T-cell (primary cell): ENCODE results near the gene DOCK8. TPM values are rescaled to one million over a fixed set of nuclear protein-coding genes. Genes with fewer than 3 reads are reported as not detected.

Experiments used
- ATAC-seq, 4 experiments: fragments of 200-7000 bp in 3 of 4; fragments of 150-1000 bp in 1 of 4; cut with Tn5 transposase; replicated peaks in 1 of 4; 1 replicate in 3 of 4; 2 replicates in 1 of 4; pipeline ENCODE4 v1.10.0; 2021; ENCODE audit warnings: moderate library complexity in 3 of 4, mild to moderate bottlenecking in 2 of 4, moderate number of reproducible peaks in 1 of 4
- CTCF ChIA-PET, 2 donors: fragments of 300-600 bp; sonication (Branson Sonifier 250); formaldehyde crosslinking; loops; one replicate each; lab custom pipeline; 2022; ENCODE audit warnings: antibody characterized with exemption in 2 of 2; lab: Charles Lee
- POLR2A ChIA-PET, 2 donors: fragments of 300-600 bp; sonication (Branson Sonifier 250); formaldehyde crosslinking; loops; one replicate each; lab custom pipeline; 2022; ENCODE audit warnings: antibody characterized with exemption in 2 of 2; lab: Charles Lee
- DNase-seq, 35 experiments: peaks; one replicate each; pipeline versions ENCODE4 v3.0.0 to v3.0.0-alpha.2; 2013 to 2023
- H3K27ac ChIP-seq: one replicate; pipeline ENCODE4 v1.5.1; 2013; ENCODE audit warnings: low read length
- H3K27me3 ChIP-seq, 2 experiments: replicated peaks in 1 of 2; 1 replicate in 1 of 2; 2 replicates in 1 of 2; pipeline versions ENCODE4 v1.6.1 to v1.7.0; 2013; ENCODE audit warnings: low read length in 1 of 2, mixed read lengths in 1 of 2; ENCODE audit not compliant: control insufficient read depth in 2 of 2, insufficient read depth in 2 of 2; ENCODE audit errors: extremely low read depth in 1 of 2
- H3K36me3 ChIP-seq, 2 donors: 1 replicate in 1 of 2; 2 replicates in 1 of 2; pipeline versions ENCODE4 v1.6.1 to v1.7.0; 2013; ENCODE audit warnings: low read length in 1 of 2; ENCODE audit not compliant: control insufficient read depth in 2 of 2, insufficient read depth in 1 of 2; ENCODE audit errors: extremely low read depth in 1 of 2
- H3K4me1 ChIP-seq, 2 experiments: 1 replicate in 1 of 2; 2 replicates in 1 of 2; pipeline versions ENCODE4 v1.6.1 to v1.7.0; 2013; ENCODE audit warnings: low read length in 2 of 2, mixed read lengths in 1 of 2; ENCODE audit not compliant: insufficient read depth in 2 of 2, control insufficient read depth in 1 of 2; ENCODE audit errors: extremely low read depth in 1 of 2
- H3K4me3 ChIP-seq, 2 donors: 1 replicate in 1 of 2; 2 replicates in 1 of 2; pipeline versions ENCODE4 v1.5.1 to v1.7.0; 2013; ENCODE audit warnings: mild to moderate bottlenecking in 2 of 2, low read length in 1 of 2, moderate library complexity in 1 of 2; ENCODE audit not compliant: control insufficient read depth in 1 of 2; ENCODE audit errors: extremely low read depth in 1 of 2
- H3K9me3 ChIP-seq: 2 replicates; pipeline ENCODE4 v1.7.0; 2013
- H3K27ac Mint-ChIP-seq, 2 donors: one replicate each; pipeline ENCODE4 v1.8.0; 2020 to 2021; ENCODE audit warnings: mild to moderate bottlenecking in 2 of 2, mixed read lengths in 2 of 2
- H3K27me3 Mint-ChIP-seq, 2 donors: one replicate each; pipeline ENCODE4 v1.8.0; 2021 to 2022; ENCODE audit warnings: mixed read lengths in 2 of 2
- H3K36me3 Mint-ChIP-seq: one replicate; pipeline ENCODE4 v1.8.0; 2021; ENCODE audit warnings: mixed read lengths
- H3K4me1 Mint-ChIP-seq, 3 donors: one replicate each; pipeline ENCODE4 v1.8.0; 2020 to 2022; ENCODE audit warnings: mixed read lengths in 3 of 3, mild to moderate bottlenecking in 1 of 3
- H3K4me3 Mint-ChIP-seq, 3 donors: one replicate each; pipeline ENCODE4 v1.8.0; 2020 to 2022; ENCODE audit warnings: mild to moderate bottlenecking in 3 of 3, mixed read lengths in 3 of 3, moderate library complexity in 3 of 3
- H3K9me3 Mint-ChIP-seq, 3 donors: one replicate each; pipeline ENCODE4 v1.8.0; 2020 to 2022; ENCODE audit warnings: mixed read lengths in 3 of 3
- WGBS: methylation state at CpG from one replicate; pipeline ENCODE4 v1.1.5; 2013; ENCODE audit warnings: missing lambda C conversion rate; ENCODE audit not compliant: insufficient coverage; 5-methylcytosine and 5-hydroxymethylcytosine counted together
- total RNA-seq, 35 experiments: library from RNA in 6 of 35; stranded (reverse) in 6 of 35; fragments of 120-200 nt in 1 of 35; gene quantifications; one replicate each; pipeline versions ENCODE4 v1.2.1 to v1.2.4 and lab custom pipeline; 2013 to 2026

The DOCK8 gene
- total RNA-seq, 5 donors from 2014 or later (not counting 1 experiment from before 2014, with no cell fraction given), result 173 to 231 (median 208) TPM

- DNase-seq (no peak), ATAC-seq (no peak)
- no peaks in the 10 kb centered on the region for H3K27me3 Mint-ChIP-seq
- no peak overlapping the region for H3K27ac Mint-ChIP-seq
- POLR2A ChIA-PET, result interaction anchor here (0.6 to 0.7 kb wide), 2 partner anchors 27 to 146 kb away, joined by 4 to 5 read pairs; no protein-coding TSS in a partner anchor
- peaks cover 3% of the 10 kb centered on the region for H3K36me3 Mint-ChIP-seq
- no peak overlapping the region for H3K4me3 Mint-ChIP-seq
- H3K27ac ChIP-seq, result no peak overlapping the region
- H3K27me3 ChIP-seq, result no peaks in the 10 kb centered on the region
- no peak overlapping the region for H3K4me3 ChIP-seq
- H3K4me1 Mint-ChIP-seq, result no peaks in the 10 kb centered on the region
- H3K36me3 ChIP-seq, result no peaks in the 10 kb centered on the region
- no peaks in the 10 kb centered on the region for H3K9me3 Mint-ChIP-seq
- WGBS, result no CpG with 5 or more reads among the region's 7 CpGs
- CTCF ChIA-PET, result no interaction called here
- no peaks in the 10 kb centered on the region for H3K4me1 ChIP-seq
- H3K9me3 ChIP-seq, result no peaks in the 10 kb centered on the region
These were observed 274.8 kb downstream of the DOCK8 start for GRCh38 chr9:489198-490197.

GRCh38 chr9:494764-495163 is 280.1 kb downstream of the DOCK8 start:
- DNase-seq (no peak), ATAC-seq (no peak)
- Histone ChIP-seq H3K9me3 (no peaks in the 10 kb centered on the region), H3K36me3 (no peaks in the 10 kb centered on the region), H3K27ac (no peak overlapping the region), H3K4me3 (no peak overlapping the region), H3K27me3 (peaks cover 2 to 13% of the 10 kb centered on the region in 2 experiments), H3K4me1 (no peaks in the 10 kb centered on the region)
- POLR2A ChIA-PET, result no interaction called here
- Mint-ChIP-seq H3K27me3 (peaks cover 0 to 4% of the 10 kb centered on the region in 2 donors), H3K36me3 (no peaks in the 10 kb centered on the region), H3K4me3 (no peak overlapping the region), H3K9me3 (no peaks in the 10 kb centered on the region), H3K4me1 (no peaks in the 10 kb centered on the region), H3K27ac (no peak overlapping the region)
- WGBS, result no CpG with 5 or more reads among the region's 1 CpG
- CTCF ChIA-PET, result no interaction called here

- Histone ChIP-seq H3K27ac (no peak overlapping the region), H3K4me1 (no peaks in the 10 kb centered on the region), H3K36me3 (no peaks in the 10 kb centered on the region), H3K9me3 (no peaks in the 10 kb centered on the region), H3K4me3 (no peak overlapping the region), H3K27me3 (peaks cover 2 to 13% of the 10 kb centered on the region in 2 experiments)
- peaks cover 0 to 6% of the 10 kb centered on the region in 2 donors for H3K27me3 Mint-ChIP-seq
- peaks cover 0 to 8% (median 0%) of the 10 kb centered on the region in 3 donors for H3K4me1 Mint-ChIP-seq
- ATAC-seq, result no peak
- no peak overlapping the region for H3K4me3 Mint-ChIP-seq
- CTCF ChIA-PET, result interaction anchor here in 1 of 2 donors (0.6 kb wide), 1 partner anchor 32 kb away, joined by 3 read pairs; no protein-coding TSS in a partner anchor
- DNase-seq, result no peak
- H3K36me3 Mint-ChIP-seq, result no peaks in the 10 kb centered on the region
- H3K27ac Mint-ChIP-seq, result no peak overlapping the region
- no peaks in the 10 kb centered on the region for H3K9me3 Mint-ChIP-seq
- POLR2A ChIA-PET, result interaction anchor here in 1 of 2 donors (0.7 kb wide), 1 partner anchor 101 kb away, joined by 4 read pairs; no protein-coding TSS in a partner anchor
- no CpG with 5 or more reads among the region's 1 CpG for WGBS
These were observed 281.1 kb downstream of the DOCK8 start for GRCh38 chr9:495739-496138.

GRCh38 chr9:503326-503725 is 288.7 kb downstream of the DOCK8 start:
- Mint-ChIP-seq H3K27me3 (peaks cover 0 to 9% of the 10 kb centered on the region in 2 donors), H3K27ac (peak overlapping the region in 1 of 2 donors; percentile 88)
- CTCF ChIA-PET, result interaction anchor here in 1 of 2 donors (1.5 to 1.6 kb wide), 2 partner anchors 33 to 56 kb away, joined by 3 to 4 read pairs; no protein-coding TSS in a partner anchor

DNA sequence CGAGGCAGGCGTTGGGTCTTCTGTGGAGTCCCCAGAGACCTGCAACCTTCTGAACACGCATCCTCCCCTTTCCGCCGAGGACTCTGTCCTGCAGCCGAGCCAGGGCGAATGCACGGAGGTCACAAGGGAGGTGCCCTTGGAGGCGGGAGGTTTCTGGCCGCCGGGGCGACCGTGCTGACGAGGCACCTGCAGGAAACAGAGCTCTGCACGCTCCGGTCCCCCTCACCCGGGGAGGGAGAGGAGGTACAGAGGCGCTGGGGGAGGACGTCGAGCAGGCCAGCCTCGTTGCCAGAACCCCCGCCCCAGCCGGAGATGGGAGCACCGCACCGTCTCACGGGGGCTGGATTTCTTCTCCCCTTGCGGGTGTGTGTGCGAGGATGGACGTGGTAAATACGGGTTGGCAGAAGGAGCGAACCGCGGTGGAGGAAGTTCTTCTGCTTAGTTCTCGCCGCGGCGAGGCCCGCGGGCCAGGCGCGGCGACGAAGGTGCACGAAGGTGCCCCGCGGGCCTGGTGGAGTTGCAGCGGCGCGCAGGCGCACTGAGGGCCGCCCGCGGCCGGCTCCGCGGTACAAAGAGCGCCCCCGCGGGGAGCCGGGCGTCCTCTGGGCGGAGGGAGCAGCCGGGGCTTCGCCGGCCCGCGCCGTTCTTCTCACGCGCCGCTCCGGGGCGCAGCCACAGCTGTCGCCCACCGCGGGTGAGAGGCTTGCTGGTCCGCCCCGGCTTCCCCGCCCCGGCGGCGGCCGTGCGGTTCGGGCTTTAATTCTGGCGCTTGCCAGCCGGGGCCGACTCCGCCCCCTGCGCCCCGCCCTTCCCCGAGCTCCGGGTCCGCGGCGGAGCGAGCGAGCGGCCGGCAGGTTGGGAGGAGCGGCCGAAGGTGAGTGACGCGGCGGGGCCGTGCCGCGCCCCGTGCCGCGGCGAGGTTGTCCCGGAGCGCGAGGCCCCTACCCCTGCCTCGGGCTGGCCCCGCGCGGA is 289.5 kb downstream of the DOCK8 start, which contains the start of gene KANK1:
Gene KANK1, plus strand, starts transcription at position 815 of the 972 bp plus-strand sequence.
- Mint-ChIP-seq H3K4me1 (peaks cover 12 to 47% (median 21%) of the 10 kb centered on the region in 3 donors), H3K27ac (peak within 1 kb of the TSS in 1 of 2 donors; percentile 88), H3K27me3 (peaks cover 0 to 9% of the 10 kb centered on the region in 2 donors), H3K4me3 (peak within 1 kb of the TSS; percentile 76 to 90 (median 86)), H3K36me3 (peaks cover 5% of the 10 kb centered on the region), H3K9me3 (no peaks in the 10 kb centered on the region)
- Histone ChIP-seq H3K27me3 (peaks cover 2 to 29% of the 10 kb centered on the region in 2 experiments), H3K9me3 (no peaks in the 10 kb centered on the region), H3K4me3 (peak within 1 kb of the TSS; percentile 72 to 73), H3K27ac (no peak within 1 kb of the TSS), H3K4me1 (peaks cover 2 to 19% of the 10 kb centered on the region in 2 experiments), H3K36me3 (no peaks in the 10 kb centered on the region)
- ChIA-PET POLR2A (no interaction called here), CTCF (interaction anchor here in 1 of 2 donors (1.5 to 1.6 kb wide), 2 partner anchors 34 to 57 kb away, joined by 3 to 4 read pairs; no protein-coding TSS in a partner anchor)
- DNase-seq (peak; percentile 40 to 86 (median 64)), ATAC-seq (peak; percentile 85 to 88 (median 86))
- WGBS, result under 1% methylated on average over 116 of the region's 119 CpGs

More at GRCh38 chr9:503326-503725, 288.7 kb downstream of the DOCK8 start:
- DNase-seq (peak in 2 of 35 experiments; percentile 6 to 8), ATAC-seq (no peak)
- Mint-ChIP-seq H3K9me3 (no peaks in the 10 kb centered on the region), H3K4me1 (peaks cover 12 to 42% (median 21%) of the 10 kb centered on the region in 3 donors), H3K36me3 (no peaks in the 10 kb centered on the region), H3K4me3 (peak overlapping the region; percentile 76 to 90 (median 86))
- Histone ChIP-seq H3K4me3 (peak overlapping the region; percentile 72 to 73), H3K27ac (no peak overlapping the region), H3K4me1 (peaks cover 2 to 19% of the 10 kb centered on the region in 2 experiments), H3K27me3 (peaks cover 4 to 29% of the 10 kb centered on the region in 2 experiments), H3K36me3 (no peaks in the 10 kb centered on the region), H3K9me3 (no peaks in the 10 kb centered on the region)
- POLR2A ChIA-PET, result no interaction called here
- WGBS, result 89% methylated on average over 3 of the region's 9 CpGs
